ENCODE data around the gene COL12A1.
A peak's percentile ranks its signal among the peaks of the same experiment; 100 is the strongest.

DNA sequence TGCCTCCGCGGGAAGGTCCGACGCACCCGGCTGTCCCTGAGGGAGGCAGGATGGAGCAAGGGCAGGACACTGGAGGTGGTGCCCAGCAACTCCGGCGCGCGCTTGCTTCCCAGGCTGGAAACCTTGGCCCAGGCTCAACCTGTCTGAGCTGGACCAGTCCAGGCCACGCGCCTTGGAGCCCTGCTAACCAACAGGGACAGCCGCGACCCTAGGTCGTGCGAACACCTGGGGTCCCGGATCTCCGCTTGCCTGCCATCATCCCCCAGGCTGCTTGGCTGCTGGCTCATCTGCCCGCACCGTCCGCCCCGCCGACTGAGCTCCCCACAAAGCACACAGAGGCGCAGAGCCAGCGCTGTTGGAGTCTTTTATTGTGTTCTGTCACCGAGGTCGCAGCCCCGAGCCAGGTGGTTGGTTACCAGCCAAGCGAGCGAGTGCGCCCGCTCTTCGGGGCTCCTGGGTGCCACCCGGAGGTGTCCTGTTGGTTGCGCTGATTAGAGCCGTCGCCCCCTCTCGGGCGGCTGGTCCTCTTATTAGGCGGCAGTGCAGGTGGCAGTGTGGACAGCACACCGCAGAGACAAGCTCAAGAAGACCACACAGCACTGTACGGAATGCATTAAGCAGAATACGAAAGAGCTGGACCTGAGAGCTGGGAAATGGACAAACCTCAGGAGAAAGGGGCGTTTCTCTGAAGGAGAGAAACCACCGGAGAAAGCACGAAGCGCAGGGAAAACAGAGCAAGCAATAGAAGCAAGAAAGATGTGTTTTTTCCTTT, 3.8 kb downstream of the COL12A1 start:
- TF ChIP-seq, protein P1, sequence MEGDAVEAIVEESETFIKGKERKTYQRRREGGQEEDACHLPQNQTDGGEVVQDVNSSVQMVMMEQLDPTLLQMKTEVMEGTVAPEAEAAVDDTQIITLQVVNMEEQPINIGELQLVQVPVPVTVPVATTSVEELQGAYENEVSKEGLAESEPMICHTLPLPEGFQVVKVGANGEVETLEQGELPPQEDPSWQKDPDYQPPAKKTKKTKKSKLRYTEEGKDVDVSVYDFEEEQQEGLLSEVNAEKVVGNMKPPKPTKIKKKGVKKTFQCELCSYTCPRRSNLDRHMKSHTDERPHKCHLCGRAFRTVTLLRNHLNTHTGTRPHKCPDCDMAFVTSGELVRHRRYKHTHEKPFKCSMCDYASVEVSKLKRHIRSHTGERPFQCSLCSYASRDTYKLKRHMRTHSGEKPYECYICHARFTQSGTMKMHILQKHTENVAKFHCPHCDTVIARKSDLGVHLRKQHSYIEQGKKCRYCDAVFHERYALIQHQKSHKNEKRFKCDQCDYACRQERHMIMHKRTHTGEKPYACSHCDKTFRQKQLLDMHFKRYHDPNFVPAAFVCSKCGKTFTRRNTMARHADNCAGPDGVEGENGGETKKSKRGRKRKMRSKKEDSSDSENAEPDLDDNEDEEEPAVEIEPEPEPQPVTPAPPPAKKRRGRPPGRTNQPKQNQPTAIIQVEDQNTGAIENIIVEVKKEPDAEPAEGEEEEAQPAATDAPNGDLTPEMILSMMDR (conservative IDR thresholded peaks at IDR 0.05 in 1 of 2, IDR thresholded peaks at IDR 0.05 in 1 of 2; ENCODE audit: low read depth in 1 of 2, low read length in 2 of 2): peak in 1 of 2 donors; percentile 0
- TF ChIP-seq EZH2 (IDR thresholded peaks at IDR 0.05; ENCODE audit: low read length, missing control alignments): no peak
